HG03457 (cell line): ENCODE data around the gene SAMD5.

Source experiments
- ATAC-seq: cut with Tn5 transposase; IDR thresholded peaks from one replicate; pipeline ENCODE4 v1.9.1; 2021; ENCODE audit warnings: moderate number of reproducible peaks; ENCODE audit not compliant: unreplicated experiment

Gene SAMD5

GRCh38 chr6:147564556-147564955, 56.1 kb downstream of the SAMD5 start:
- no peak for ATAC-seq

GRCh38 chr6:147566244-147566898, 57.9 kb downstream of the SAMD5 start:
- no peak for ATAC-seq

DNA sequence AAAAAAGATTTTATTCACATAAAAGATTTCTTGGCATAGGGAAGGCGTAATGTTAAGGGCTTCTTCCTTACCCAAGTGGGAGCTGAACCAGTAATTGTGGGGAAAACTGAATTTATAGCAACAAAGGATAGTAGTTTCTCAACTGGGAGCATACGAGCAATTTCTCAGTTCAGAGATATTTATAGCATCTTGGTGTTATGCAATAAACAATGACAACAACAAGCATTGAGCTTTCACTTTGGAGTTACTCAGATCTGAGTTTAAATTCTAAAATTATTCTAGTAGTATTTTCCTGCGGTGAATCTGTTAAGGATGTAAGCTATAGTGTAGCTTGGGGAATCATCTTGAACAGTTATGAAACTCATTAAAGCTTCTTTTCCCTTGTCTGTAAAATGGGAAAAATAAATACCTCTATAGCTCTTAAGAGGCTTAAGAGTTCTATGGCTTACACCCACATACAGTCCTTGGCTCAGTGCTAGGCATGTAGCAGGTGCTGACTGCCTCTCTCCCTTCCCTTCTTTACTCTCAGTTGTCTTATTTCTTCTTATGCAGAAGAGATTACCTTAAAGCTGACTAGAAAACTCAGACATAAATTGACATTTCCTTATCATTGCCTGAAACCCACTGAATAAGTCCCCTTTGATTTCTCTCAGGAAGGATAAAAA, 58.8 kb downstream of the SAMD5 start:
- no peak for ATAC-seq

- no peak for ATAC-seq
Measured at GRCh38 chr6:147569788-147570187, 61.3 kb downstream of the SAMD5 start.

GRCh38 chr6:147570681-147571080, 62.2 kb downstream of the SAMD5 start:
- ATAC-seq: no peak

DNA sequence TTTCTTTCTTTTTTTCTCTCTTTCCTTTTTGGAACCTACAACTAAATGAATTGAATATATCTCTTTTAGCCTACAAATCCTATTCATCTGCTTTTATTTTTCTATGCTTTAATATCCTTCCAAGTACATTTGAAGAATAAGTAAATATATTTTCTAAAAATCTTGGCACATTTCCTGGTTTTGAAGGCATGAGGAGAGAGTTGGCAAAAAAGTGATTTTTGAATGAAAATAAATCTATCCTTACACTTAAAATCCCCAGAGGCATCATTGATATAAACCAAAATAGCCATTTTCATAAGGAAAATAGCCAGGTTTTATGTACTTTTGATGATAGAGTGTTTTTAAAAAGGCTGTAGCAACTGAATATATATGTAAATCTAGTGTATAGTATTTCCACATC, 69.0 kb downstream of the SAMD5 start:
- ATAC-seq: no peak

DNA sequence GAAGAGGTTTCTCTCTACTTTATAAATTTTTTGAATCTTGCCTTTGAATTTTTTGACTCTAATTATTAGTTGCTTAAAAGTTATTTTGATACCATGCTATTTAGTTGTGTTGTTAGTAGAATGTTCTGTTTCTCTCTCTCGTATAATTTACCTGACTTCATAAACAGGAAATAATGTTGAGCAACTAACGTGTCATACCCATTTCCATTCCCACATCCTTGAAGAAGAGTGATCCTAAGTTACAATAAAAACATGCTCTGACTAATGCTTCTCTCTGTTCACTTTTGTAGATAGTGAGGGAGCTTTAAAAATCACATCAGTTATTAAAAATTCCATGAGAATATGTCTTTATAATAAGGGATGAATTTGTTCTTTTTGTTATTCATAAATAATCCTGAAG, 69.7 kb downstream of the SAMD5 start:
- ATAC-seq: no peak

DNA sequence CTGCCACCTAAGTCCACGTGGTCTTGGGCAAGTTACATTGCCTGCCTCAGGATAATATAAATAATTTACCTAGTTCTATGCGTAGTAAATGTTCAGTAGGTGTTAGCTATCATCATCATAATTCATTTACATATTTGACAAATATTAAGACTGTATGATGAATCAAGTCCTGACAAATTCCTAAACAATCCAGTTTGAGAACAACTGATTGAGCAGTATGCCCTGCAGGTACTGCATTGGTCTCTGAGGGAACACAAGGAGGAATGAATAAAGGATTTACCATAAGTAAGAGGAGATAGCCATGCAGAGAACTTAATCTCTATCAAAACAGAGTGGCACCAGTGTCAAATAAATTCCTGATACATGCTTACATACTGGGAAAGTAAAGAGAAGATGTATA, 70.4 kb downstream of the SAMD5 start:
- no peak for ATAC-seq

GRCh38 chr6:147579667-147580066, 71.2 kb downstream of the SAMD5 start:
- no peak for ATAC-seq

- ATAC-seq: no peak
Measured at GRCh38 chr6:147582991-147583390, 74.5 kb downstream of the SAMD5 start.

DNA sequence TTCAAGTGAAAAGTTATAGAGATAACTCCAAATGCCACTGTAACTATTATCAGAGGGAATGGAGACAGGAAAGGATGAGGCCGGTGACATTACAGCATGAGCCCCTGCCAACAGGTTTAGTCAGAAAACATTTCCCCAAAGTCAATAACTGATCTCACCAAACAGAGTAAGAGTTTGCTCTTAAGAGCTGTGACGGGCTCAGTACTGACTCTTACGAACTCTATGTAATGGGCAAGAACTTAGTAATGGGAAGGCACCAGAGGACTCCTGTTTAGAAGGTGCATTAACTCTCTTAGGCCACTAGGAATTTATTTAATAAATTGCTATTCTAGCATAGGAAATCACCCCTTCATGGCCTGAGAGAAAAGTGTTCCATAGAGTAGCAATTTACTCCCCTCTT, 76.8 kb downstream of the SAMD5 start:
- no peak for ATAC-seq

GRCh38 chr6:147586044-147586443, 77.6 kb downstream of the SAMD5 start:
- no peak for ATAC-seq

GRCh38 chr6:147587907-147588306, 79.4 kb downstream of the SAMD5 start:
- ATAC-seq: no peak

GRCh38 chr6:147588469-147588868, 80.0 kb downstream of the SAMD5 start:
- no peak for ATAC-seq

GRCh38 chr6:147589739-147590250, 81.3 kb downstream of the SAMD5 start:
- ATAC-seq: no peak

- no peak for ATAC-seq
Measured at GRCh38 chr6:147595961-147596360, 87.5 kb downstream of the SAMD5 start.

GRCh38 chr6:147603392-147604081, 95.0 kb downstream of the SAMD5 start:
- no peak for ATAC-seq

- ATAC-seq: no peak
Measured at GRCh38 chr6:147604373-147604772, 95.9 kb downstream of the SAMD5 start.

- ATAC-seq: no peak
Measured at GRCh38 chr6:147611992-147612391, 103.5 kb downstream of the SAMD5 start.

DNA sequence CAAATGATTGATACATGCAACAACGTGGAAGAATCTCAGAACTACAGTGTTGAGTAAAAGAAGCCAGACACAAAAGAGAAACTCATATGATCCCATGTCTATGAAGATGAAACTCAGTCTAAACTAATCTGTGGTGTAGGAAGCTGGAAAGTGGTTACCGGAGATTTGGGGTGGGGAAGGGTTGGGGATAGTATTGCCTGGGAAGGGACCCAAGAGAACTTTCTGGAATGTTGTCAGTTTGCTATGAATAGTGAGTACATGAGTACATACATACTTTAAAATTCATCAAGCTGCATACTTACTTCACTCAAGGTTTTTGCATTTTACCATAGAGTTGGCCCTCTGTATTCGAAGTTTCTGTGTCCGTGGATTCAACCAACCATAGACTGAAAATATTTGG, 106.0 kb downstream of the SAMD5 start:
- ATAC-seq: no peak

- no peak for ATAC-seq
Measured at GRCh38 chr6:147615659-147616456, 107.4 kb downstream of the SAMD5 start.
